ENCODE data around the gene CCR3. TPM values are rescaled to one million over a fixed set of nuclear protein-coding genes. Genes with fewer than 3 reads are reported as not detected.

The CCR3 gene
- total RNA-seq, 1 donor from 2014 or later, result not detected

DNA sequence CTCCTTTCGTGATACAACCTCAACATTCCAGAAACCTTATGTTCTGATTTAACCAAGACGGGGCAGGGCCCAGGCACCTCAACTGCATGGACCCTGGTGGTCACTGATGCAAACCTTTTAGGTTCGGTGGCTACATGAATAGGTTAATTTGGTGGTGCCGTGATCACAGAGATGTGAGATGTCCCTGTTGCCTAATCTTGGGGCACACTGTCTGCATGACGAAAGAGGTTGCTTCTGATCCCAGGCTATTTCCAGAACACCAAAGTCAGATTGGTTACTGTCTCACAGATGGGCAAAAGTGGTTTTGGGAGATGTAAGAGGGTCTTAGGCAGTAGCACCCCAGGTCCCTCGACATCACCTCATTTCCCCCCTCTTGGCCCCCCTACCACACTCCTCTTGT lies 30.2 kb upstream of the CCR3 start:
- H3K27me3 Mint-ChIP-seq (ENCODE audit: unreplicated experiment), result peaks cover 4% of the 10 kb centered on the region
- H3K9me3 Mint-ChIP-seq (ENCODE audit: unreplicated experiment), result no peaks in the 10 kb centered on the region
- DNase-seq (ENCODE audit: low spot score), result no peak
- H3K4me3 Mint-ChIP-seq (ENCODE audit: unreplicated experiment), result no peak overlapping the region
- TF ChIP-seq, protein P1, sequence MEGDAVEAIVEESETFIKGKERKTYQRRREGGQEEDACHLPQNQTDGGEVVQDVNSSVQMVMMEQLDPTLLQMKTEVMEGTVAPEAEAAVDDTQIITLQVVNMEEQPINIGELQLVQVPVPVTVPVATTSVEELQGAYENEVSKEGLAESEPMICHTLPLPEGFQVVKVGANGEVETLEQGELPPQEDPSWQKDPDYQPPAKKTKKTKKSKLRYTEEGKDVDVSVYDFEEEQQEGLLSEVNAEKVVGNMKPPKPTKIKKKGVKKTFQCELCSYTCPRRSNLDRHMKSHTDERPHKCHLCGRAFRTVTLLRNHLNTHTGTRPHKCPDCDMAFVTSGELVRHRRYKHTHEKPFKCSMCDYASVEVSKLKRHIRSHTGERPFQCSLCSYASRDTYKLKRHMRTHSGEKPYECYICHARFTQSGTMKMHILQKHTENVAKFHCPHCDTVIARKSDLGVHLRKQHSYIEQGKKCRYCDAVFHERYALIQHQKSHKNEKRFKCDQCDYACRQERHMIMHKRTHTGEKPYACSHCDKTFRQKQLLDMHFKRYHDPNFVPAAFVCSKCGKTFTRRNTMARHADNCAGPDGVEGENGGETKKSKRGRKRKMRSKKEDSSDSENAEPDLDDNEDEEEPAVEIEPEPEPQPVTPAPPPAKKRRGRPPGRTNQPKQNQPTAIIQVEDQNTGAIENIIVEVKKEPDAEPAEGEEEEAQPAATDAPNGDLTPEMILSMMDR (IDR thresholded peaks at IDR 0.05; ENCODE audit: unreplicated experiment), result no peak
- no peaks in the 10 kb centered on the region for H3K36me3 Mint-ChIP-seq (ENCODE audit: low read depth, unreplicated experiment)
- H3K4me1 Mint-ChIP-seq (ENCODE audit: unreplicated experiment), result no peaks in the 10 kb centered on the region
- H3K27ac Mint-ChIP-seq (ENCODE audit: unreplicated experiment), result no peak overlapping the region

DNA sequence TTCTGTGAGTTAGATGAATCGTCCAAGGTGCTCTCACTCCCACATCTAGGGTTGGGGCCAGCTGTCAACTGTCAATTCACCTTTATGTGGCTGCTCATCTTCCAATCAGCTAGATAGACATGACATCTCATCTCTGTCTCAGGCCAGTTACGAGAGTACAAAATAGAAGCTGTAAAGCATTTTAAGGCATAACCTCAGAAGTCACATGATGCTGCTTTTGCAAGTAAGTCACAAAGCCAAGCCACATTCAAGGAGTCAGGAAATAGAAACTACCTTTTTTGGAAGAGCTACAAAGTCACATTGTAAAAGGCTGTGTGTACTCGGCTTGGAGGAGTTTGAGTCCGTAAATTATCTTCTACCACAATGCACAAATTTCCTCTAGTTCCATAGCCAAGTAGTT lies 29.1 kb upstream of the CCR3 start:
- Mint-ChIP-seq H3K4me1 (ENCODE audit: unreplicated experiment) (no peaks in the 10 kb centered on the region), H3K36me3 (ENCODE audit: low read depth, unreplicated experiment) (no peaks in the 10 kb centered on the region), H3K27ac (ENCODE audit: unreplicated experiment) (no peak overlapping the region), H3K27me3 (ENCODE audit: unreplicated experiment) (peaks cover under 1% of the 10 kb centered on the region), H3K9me3 (ENCODE audit: unreplicated experiment) (no peaks in the 10 kb centered on the region), H3K4me3 (ENCODE audit: unreplicated experiment) (no peak overlapping the region)
- TF ChIP-seq, protein P1 (IDR thresholded peaks at IDR 0.05; ENCODE audit: unreplicated experiment), result no peak
- DNase-seq (ENCODE audit: low spot score), result no peak

DNA sequence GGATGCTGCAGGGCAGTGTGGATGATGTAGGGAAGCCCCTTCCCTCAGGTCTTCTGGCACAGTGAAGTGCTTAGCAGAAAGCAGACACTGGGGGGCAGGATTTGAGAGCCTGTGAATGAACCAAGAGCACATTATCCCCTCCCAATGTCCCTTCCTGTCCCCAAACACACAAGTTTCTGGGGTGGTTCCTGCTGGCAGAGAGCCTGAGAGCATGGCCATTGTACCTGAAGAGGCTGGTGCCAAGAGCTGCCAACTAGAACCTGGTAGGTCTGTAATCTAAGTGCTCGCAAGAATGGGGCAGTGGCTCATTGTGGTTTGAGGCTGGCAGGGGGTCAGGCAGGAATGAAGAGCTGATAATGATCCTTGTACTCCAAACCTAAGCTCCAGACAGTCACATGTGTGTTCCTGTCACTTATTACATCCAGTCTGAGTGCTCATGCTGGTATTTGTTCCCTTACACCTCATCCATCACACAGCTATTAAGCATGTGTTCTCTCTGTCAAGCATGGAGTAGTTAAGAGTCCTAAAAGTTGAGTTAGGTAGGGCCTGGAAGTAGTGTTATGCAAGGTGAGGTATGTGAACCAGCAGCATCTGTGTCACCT lies 27.4 kb upstream of the CCR3 start:
- Mint-ChIP-seq H3K4me1 (ENCODE audit: unreplicated experiment) (no peaks in the 10 kb centered on the region), H3K27ac (ENCODE audit: unreplicated experiment) (no peak overlapping the region), H3K4me3 (ENCODE audit: unreplicated experiment) (no peak overlapping the region), H3K27me3 (ENCODE audit: unreplicated experiment) (no peaks in the 10 kb centered on the region), H3K9me3 (ENCODE audit: unreplicated experiment) (no peaks in the 10 kb centered on the region), H3K36me3 (ENCODE audit: low read depth, unreplicated experiment) (no peaks in the 10 kb centered on the region)
- TF ChIP-seq, protein P1 (IDR thresholded peaks at IDR 0.05; ENCODE audit: unreplicated experiment), result peak; percentile 24
- DNase-seq (ENCODE audit: low spot score), result peak; percentile 43

DNA sequence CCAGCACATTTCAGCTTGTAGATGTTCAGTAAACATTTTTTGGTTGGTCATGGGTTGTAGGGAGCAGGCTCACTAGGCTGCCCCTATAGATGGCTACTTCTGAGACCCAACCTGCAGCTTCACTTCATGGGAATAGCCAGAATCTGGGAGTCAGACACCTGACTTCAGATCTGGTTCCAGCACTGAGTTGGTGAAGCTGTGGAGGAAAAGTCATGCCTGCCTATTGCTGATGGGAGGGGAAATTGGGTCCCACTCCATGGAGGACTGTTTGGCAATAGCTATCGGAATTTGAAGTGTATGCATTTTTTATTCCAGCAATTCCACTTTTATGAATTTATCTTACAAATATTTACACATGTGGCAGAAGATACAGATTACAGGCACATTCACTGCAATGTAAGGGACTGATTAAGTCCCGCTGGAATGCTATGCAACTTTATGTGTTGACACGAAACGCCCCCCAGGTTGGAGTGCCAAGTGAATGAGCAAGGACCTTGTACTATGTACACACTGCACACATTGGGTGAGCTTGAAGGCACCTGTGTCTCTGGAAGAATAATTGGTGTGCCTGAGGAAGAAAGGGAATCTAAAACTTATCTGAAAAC lies 26.3 kb upstream of the CCR3 start:
- no peak overlapping the region for H3K27ac Mint-ChIP-seq (ENCODE audit: unreplicated experiment)
- TF ChIP-seq, protein P1 (IDR thresholded peaks at IDR 0.05; ENCODE audit: unreplicated experiment), result no peak
- no peaks in the 10 kb centered on the region for H3K36me3 Mint-ChIP-seq (ENCODE audit: low read depth, unreplicated experiment)
- H3K4me1 Mint-ChIP-seq (ENCODE audit: unreplicated experiment), result no peaks in the 10 kb centered on the region
- DNase-seq (ENCODE audit: low spot score), result no peak
- H3K27me3 Mint-ChIP-seq (ENCODE audit: unreplicated experiment), result no peaks in the 10 kb centered on the region
- H3K4me3 Mint-ChIP-seq (ENCODE audit: unreplicated experiment), result no peak overlapping the region
- no peaks in the 10 kb centered on the region for H3K9me3 Mint-ChIP-seq (ENCODE audit: unreplicated experiment)

DNA sequence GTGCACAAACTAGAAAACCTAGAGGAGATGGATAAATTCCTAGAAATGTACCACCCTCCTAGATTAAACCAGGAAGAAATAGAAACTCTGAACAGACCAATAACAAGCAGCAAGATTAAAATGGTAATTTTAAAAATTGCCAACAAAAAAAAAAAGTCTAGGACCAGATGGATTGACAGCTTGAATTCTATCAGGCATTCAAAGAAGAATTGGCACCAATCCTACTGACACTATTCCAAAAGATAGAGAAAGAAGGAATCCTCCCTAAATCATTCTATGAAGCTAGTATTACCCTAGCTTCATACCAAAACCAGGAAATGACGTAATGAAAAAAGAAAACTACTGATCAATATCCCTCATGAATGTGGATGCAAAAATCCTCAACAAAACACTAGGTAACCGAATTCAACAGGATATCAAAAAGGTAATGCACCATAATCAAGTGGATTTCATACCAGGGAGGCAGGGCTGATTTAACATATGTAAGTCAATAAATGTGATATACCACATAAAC lies 24.0 kb upstream of the CCR3 start:
- DNase-seq (ENCODE audit: low spot score), result no peak
- no peaks in the 10 kb centered on the region for H3K36me3 Mint-ChIP-seq (ENCODE audit: low read depth, unreplicated experiment)
- TF ChIP-seq, protein P1 (IDR thresholded peaks at IDR 0.05; ENCODE audit: unreplicated experiment), result no peak
- no peak overlapping the region for H3K27ac Mint-ChIP-seq (ENCODE audit: unreplicated experiment)
- H3K4me1 Mint-ChIP-seq (ENCODE audit: unreplicated experiment), result no peaks in the 10 kb centered on the region
- no peak overlapping the region for H3K4me3 Mint-ChIP-seq (ENCODE audit: unreplicated experiment)
- no peaks in the 10 kb centered on the region for H3K9me3 Mint-ChIP-seq (ENCODE audit: unreplicated experiment)
- H3K27me3 Mint-ChIP-seq (ENCODE audit: unreplicated experiment), result no peaks in the 10 kb centered on the region
